GM12865 (cell line): ENCODE results near the gene RGMB.

ENCODE experiments used
- DNase-seq: peaks from one replicate; pipeline ENCODE4 v3.0.0; 2010; ENCODE audit warnings: low read depth
- H3K4me3 ChIP-seq: 2 replicates; pipeline ENCODE4 v1.5.1; 2011; ENCODE audit warnings: mild to moderate bottlenecking, low read depth, low read length, control low read depth
- TF ChIP-seq, protein P1 (sequence below): IDR thresholded peaks from 2 replicates; pipeline ENCODE4 v1.5.1; 2011; ENCODE audit warnings: low read length, control low read depth, low read depth, inconsistent platforms; ENCODE audit not compliant: insufficient read depth; ENCODE audit errors: missing control alignments

The RGMB gene

DNA sequence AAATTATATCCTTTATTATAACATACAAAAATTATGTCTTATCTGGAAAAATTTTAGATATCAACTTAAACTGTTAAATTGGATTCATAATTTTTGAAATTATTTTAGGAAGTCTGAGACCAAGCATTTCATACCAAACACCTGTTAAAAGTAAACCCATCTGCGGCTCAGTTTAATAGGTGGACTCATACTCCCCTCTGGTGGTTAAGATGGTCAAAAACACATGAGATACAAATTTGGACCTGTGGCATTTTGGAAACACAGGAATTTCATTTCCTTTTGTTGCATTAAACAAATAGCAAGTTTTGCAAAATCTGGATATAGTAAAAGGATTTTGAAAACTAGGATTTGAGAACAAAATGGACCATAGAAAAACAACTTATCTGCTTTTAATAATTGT is 53.7 kb downstream of the RGMB start:
- DNase-seq, result peak; percentile 56
- H3K4me3 ChIP-seq, result no peak overlapping the region
- TF ChIP-seq, protein P1, sequence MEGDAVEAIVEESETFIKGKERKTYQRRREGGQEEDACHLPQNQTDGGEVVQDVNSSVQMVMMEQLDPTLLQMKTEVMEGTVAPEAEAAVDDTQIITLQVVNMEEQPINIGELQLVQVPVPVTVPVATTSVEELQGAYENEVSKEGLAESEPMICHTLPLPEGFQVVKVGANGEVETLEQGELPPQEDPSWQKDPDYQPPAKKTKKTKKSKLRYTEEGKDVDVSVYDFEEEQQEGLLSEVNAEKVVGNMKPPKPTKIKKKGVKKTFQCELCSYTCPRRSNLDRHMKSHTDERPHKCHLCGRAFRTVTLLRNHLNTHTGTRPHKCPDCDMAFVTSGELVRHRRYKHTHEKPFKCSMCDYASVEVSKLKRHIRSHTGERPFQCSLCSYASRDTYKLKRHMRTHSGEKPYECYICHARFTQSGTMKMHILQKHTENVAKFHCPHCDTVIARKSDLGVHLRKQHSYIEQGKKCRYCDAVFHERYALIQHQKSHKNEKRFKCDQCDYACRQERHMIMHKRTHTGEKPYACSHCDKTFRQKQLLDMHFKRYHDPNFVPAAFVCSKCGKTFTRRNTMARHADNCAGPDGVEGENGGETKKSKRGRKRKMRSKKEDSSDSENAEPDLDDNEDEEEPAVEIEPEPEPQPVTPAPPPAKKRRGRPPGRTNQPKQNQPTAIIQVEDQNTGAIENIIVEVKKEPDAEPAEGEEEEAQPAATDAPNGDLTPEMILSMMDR, result peak; percentile 28

DNA sequence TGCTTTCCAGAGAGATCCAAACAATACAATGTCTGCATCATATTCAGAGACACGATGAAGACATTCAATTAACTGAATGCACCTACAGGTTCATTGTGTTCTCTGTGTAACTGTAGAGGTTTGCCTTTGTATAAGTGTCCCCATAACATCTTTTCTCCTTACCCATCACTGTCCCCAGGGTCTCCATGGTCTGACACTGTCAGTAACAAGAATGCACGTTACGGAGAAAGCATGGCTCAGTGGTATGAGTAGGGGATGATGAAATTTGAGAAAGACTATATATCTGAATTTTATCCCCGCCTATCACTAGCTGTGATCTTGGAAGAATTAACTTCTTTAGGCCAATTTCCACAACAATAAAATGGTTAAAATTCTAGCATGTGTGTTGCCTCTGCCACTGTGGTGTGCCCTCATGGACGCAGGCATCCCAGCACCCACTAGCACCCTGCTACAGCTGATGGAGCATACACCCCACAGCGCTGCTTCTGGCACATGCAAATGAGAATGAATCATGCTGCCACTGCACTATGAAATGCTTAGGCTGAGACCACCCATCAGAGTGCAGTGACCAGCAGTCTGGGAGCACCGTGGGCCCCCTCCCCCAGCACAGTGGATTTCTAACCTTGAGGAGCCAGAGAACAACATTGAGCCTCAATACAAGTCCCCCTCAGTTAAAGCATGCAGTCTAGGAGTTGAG is 54.3 kb downstream of the RGMB start:
- DNase-seq, result no peak
- no peak overlapping the region for H3K4me3 ChIP-seq
- TF ChIP-seq, protein P1, result no peak

DNA sequence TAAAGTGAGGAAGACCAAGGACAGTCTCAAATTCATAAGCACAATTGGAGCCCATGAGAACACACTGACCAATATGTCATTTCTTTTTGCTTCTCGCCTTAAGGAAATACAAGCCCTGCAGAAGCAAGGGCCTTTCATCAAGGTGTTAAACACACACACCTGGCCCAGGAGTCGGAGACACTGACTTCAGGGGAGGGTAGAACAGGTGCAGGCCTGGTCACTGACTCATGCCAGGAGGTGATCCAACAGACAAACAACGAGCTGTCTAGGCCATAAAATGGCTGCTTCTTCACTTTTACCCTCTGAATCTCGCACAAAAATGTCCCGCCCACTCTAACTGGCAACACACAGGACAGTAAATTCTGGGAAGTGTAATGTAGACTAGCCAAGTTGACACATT is 62.7 kb downstream of the RGMB start:
- no peak overlapping the region for H3K4me3 ChIP-seq
- no peak for DNase-seq
- TF ChIP-seq, protein P1, result no peak

DNA sequence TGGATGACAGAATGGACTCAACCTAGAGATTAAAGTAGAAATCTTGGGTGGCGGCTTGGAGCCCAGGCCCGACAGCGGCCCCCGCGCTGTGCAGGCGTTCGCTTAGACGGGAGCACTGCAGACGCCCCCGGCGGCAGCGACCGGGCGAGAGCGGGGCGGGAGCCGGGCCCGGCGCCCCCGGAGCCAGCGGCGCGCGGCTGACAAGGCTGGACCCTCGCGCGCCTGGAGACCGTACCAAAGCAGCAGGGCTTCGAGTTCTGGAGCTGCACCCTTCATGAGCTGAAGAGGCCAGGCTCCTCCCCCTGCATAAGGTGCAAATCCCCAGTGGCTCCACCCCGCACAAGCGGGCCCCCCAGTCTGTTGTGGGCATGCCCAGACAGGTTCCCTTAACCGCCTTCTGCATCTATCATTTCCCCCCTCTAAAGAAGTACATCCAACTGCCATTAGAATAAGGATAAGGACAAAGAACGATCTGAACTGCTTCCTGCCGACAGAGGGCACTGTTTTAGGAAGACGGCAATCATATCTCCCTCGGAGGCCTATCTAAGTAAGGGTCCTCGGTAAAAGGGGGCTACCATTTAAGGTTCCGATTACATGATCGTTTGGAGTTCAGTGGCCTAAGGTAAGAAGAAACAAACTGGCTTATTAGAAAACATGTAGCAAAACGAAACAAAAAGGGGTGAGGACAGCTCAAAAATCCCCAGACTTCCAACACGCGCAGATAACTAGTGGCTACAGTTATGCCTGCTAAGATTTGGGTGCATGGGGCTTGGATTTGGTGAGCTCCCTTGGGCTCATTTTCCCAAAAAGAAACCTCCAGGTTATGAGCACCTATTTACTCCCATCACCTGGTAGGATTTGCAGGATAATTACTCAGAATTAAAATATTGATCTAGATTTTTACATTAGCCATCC is 66.3 kb downstream of the RGMB start:
- TF ChIP-seq, protein P1, result no peak
- no peak overlapping the region for H3K4me3 ChIP-seq
- DNase-seq, result no peak

DNA sequence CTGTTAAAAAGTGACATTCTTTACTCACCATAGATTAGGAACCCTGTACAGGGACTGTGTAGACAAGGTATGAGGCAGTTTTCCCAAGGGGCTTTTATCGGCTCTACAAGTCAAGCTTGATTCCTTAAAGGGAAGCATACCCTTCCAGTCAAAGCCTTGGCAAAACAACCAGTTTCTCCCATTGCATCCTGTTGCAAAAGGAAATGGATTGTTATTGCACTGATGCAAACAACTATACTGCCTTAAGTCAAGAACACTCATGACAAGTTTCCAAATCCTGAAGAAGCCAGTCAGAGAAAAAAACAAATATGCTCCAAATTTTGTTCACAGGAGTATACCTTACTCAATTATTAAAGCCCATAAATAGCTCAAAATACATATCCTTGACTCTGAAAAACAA is 67.5 kb downstream of the RGMB start:
- no peak overlapping the region for H3K4me3 ChIP-seq
- TF ChIP-seq, protein P1, result no peak
- no peak for DNase-seq

DNA sequence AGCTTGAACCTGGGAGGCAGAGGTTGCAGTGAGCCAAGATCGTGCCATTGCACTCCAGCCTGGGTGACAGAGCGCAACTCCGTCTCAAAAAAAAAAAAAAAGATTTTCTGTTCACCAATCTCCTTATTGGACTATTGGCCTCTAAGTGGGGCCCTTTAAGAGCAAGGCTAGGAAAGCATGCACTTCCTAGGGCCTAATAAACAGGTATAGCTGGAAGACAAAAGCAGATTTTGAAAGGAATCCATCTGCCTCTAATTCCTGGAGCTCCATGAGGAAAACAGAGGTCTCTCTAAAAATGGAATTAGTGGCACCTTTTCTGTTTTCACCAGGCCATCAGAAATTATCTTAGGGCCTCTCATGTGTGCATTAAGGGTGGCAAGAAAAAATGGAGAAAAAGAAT is 70.0 kb downstream of the RGMB start:
- TF ChIP-seq, protein P1, result no peak
- H3K4me3 ChIP-seq, result no peak overlapping the region
- no peak for DNase-seq

DNA sequence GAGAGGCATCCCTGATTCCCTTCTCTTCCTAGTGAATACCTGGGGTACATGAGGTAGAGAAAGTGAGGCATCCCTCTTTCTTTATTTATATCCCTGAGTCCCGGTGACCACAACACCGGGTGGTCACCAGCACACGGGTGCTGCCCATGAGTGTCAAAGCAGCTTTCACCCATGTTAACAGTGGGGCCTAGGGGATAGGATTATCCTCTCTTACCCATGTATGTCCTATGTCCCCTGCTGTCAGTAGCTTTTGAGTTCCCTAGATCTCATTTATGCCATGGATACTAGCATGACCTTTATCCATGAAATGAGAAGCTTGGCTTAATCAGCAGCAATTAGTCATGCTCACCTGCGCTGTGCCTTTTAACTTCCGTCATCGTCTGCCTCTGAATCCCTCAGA is 71.4 kb downstream of the RGMB start:
- TF ChIP-seq, protein P1, result no peak
- no peak overlapping the region for H3K4me3 ChIP-seq
- no peak for DNase-seq
